ENCODE measurements around the gene SH3D21.

Gene SH3D21

GRCh38 chr1:36304521-36304920 lies 1.6 kb upstream of the SH3D21 start:
- no peak for DNase-seq

DNA sequence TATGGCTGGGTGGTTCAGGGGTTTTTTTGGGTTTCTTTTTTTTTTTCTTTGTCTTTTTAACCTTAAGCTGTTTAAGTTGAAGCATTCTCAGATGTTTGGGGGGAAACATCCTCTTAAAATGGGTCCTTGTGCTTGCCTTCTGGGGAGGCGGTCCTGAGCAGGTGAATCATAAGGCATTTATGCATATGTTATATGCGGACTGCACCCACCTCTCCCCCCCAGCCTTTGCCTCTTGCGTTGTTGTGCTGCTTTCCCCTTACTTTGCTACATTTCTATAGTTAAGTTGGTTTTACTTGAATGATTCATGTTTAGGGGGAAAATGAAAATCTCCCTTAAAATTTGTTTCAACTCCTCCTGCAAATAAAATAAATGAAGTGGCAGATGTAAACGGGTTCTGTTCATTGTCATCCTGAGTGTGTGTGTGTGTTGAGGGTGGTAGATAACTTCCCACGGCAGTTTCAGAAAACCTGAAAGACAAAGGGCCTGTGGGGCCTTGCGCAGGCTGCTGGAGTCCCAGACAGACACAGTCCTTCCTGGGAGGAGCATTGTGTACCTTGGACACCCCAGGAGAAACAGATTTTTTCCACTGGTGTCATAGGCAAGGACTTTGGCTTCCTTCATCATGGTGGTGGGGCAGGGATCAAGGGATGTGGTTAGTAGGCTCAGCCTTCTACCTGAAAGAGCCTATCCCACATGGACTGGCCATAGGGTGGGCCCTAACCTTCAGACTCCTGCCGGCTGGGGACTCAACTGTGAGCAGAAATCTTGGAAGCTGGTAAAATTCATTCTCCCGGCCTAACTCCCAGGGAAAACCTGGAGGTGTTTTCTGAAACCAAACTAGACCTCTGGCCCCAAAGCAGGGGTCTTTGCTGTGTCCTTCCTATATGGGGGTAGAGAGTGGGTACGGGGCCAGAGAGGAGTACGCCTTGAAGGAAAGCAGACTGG lies 926 bp upstream of the SH3D21 start:
- DNase-seq: no peak

DNA sequence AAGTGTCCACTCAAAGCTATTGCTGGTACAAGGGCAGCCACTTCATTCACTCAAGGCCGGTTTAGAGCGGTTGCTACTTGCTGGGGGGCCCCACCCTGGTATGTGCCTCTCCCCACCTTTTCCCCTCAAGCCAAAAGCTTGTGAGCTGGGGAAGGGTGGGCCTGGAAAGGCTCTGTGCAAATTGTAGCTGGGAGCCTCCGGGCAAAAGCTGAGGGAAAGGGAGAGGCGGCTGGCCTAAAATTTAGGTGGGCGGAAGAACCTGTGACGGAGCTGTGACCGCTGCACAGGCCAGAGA lies 306 bp upstream of the SH3D21 start:
- no peak for DNase-seq

- peak; percentile 72 to 75 for DNase-seq
Measured at GRCh38 chr1:36306902-36307456, 811 bp downstream of the SH3D21 start.

DNA sequence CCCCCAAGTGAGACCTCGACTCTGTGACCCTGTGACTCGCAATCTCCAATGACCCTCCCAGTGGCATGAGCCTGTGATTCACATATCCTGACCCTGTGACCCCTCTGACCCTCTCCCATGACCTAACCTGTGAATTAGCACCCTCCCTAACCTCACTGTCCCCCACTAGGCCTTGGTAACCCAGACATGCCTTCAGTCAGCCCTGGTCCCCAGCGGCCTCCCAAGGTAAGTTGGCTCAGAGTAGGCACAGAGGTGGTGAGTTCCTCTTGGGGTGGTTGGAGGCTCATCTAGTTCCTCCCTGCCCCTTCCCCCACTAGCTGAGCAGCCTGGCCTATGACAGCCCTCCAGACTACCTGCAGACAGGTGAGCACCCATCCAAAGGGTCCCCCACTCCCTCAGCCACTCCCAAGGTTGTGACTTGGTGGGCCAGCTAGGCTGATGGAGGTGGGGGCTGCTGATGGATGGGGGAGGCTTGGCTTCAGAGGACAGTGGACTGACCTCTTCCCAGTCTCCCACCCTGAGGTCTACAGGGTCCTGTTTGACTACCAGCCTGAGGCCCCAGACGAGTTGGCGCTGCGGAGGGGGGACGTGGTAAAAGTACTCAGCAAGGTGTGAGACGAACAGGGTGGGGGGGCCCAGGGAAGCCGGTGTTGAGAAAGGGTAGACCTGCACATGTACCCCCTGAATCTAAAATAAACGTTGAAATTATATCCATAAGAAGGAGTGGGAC lies 1.6 kb downstream of the SH3D21 start:
- DNase-seq: no peak

- no peak for DNase-seq
Measured at GRCh38 chr1:36309397-36309796, 3.2 kb downstream of the SH3D21 start.

GRCh38 chr1:36320291-36320761 lies 14.2 kb downstream of the SH3D21 start:
- DNase-seq: no peak

DNA sequence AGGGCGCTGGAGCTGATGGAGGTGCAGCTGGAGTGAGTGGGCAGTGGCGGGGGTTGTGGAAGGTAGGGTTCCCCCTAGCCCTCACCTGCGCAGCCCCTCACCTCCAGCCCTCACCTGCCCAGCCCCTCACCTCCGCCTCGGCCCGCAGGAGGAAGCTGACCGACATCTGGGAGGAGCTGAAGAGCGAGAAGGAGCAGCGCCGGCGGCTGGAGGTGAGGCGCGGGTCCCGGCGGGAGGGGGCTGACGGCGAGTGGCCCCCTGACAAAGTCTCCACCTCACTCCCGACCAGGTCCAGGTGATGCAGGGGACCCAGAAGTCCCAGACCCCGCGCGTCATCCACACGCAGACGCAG lies 14.6 kb downstream of the SH3D21 start:
- no peak for DNase-seq

- DNase-seq: no peak
Measured at GRCh38 chr1:36321119-36321951, 15.2 kb downstream of the SH3D21 start.

DNA sequence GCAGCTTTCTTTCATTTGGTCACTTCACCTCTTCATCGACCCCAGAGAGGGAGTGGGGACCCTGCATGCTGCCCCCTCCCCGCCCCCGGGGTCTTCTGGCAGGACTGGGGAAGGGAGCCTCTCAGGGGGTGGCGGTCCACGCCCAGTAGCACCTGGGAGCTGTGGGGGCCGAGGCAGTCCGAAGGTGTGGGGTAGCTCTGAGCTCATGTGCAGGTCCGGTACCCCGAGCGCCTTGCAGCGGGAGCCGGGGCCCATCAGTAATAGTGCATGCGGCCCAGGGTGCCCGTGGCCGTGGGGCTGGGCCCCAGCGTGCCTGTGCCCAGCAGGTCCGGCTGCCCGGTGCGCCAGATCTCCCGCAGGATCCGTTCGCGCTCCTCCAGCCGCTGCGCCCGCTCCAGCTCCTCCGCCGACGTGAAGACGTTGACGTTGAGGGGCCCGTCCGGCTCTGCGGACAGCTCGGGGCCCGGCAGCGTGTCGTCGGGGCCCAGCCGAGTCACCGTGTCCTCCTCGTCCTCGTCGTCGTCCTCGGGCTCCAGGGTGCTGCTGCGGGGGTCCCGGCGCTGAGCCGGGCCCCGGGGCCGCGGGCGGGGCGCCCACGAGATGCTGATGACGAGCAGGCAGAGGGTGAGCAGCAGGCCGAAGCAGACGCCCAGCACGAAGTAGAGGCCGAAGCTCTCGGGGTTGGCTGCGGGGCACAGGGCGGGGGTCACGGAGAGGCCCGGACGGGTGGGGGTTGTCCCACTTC lies 16.0 kb downstream of the SH3D21 start:
- no peak for DNase-seq

DNA sequence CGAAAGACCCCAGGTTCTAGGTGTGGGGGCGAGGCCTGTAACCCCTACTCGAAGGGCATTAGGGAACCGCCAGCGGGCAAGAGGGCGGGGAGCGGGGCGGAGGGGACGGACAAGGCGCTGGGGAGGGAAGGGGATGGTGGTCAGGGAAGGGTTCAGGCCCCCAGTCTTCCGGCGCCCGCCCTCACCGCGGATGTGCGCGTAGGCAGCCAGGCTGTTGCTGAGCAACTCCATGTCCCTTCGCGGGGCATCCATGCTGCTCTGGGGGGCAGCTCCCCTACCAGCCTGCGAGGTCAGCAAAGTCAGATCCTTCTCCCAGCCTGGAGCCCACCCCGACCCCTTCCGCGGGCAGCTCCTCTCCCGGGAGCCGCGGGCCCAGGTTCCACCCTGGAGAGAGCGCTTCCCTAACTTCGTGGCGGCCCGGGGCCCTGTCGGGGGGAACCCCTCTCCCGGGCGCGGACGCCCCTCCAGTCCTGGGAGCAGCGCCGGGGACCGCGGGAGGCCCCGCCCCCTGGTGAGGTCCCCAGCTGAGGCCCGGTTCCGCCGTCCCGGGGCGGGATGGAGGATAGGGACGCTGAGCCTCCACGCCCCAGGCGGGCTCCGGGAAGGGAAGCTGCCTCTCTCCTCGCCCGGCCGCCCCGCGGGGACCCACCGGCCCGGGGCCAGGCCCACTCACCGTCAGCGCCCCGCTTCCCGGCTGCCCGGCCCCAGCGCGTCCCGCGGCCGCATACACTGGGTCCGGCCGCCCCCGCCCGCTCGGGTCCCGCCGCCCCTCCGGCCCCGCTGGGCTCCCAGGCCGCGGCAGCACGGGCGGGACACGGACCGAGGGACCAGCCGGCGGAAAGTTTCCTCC lies 16.8 kb downstream of the SH3D21 start:
- no peak for DNase-seq

DNA sequence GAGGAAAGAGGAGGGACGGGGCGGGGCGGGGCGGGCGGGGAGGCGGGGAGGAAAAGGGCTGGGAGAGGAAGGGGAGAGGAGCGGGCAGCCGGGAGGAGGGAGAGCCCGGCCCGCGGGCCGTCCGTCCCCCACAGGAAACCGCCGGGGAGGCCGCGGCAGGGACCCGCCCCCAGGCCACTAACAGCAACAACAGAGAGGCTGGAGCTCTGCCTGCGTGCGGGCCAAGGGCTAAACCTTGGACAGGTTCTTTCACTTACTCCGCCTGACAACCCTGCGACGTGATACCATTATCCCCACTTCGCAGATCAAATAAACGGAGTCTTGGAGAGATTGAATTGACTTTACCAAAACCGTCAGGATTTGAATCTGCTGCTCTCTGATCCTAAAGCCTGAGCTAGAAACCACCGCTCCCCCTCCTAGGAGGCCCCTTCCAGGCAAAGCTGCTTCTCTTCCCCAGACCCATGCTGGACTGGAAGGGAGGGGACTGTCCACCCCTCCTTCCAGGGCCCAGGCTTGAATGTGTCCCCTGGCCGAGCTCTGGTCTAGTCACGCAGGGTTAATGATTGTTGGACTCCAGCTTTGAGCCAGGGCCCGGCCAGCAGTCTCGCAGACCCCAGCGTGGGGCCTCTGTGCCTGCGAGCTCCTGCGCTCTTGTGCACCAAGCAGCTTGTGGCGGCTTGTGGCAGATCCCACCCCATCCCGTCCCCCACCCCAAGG lies 17.6 kb downstream of the SH3D21 start, which contains the start of gene EVA1B:
EVA1B (minus strand) TSS at position 10 of the 717 bp plus-strand sequence. CDS start 608 bp downstream, outside the sequence.
- peak in 1 of 2 donors; percentile 42 for DNase-seq

DNA sequence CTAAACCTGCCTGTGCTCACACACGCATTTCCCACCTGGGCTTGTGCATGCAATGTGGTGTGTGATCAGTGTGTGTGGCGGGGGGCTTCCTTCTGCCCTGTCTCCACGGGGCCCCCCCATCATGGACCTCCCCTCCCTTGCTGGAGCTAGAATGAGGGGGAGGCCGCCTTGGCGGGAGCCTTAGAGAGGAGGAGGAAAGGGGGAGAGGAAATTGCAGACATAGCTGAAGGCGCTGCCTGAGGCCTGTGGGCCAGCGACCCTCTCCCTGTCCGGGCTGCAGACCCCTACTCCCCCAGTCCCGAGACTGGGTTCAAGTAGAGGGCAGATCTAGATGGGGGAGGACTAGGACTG lies 18.2 kb downstream of the SH3D21 start:
- DNase-seq: no peak

GRCh38 chr1:36326499-36326898 lies 20.3 kb downstream of the SH3D21 start:
- DNase-seq: no peak

DNA sequence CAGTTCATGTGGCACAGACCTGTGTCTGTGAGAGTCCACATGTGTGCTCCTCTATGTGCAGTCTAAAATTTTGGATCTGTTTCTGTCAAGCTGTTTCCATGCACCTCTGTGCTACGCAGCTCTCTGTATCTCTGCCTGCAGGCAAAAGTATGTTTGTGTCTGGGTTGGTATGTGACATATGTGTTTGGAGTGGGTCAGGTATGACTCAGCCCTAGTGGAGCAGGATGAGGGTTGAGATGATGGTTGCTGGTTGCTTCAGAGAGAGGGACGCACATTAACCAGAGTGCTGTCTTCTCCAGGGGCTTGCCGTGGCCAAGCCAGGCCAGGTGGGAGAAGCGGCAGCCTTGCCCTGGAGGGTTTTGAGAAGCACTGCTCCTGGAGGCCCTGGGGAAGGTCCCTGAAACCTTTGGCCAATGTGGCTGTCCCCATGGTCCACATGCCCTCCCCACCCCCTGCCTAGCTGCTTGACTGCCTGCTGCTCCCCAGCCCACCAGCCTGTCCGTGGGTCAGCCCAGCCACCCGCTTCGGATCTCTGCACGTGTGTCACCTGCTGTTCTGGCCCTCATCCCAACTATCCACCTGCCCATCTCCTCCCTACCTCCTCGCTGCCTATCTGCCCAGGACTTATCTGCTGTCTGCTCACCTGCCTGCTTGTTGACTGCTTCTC lies 21.4 kb downstream of the SH3D21 start:
- no peak for DNase-seq

DNA sequence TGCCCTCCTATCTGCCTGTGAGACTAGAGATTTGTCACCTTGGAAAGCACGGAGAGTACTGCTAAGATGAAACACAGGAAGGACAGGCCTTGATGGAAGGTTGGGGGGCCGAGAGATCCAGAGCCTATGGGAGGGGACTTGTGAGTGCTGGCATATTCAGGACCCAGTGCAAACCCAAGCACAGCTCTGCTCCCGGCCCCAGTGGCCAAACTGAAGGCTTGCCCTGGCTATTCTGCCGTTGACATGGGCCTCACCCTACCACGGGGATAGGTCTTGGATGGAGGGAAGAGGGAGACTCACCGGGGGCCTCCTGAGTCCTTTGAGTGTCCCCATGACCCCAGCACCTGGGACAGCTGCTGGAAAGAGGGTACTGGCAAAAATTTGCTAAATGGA lies 21.9 kb downstream of the SH3D21 start:
- no peak for DNase-seq

DNA sequence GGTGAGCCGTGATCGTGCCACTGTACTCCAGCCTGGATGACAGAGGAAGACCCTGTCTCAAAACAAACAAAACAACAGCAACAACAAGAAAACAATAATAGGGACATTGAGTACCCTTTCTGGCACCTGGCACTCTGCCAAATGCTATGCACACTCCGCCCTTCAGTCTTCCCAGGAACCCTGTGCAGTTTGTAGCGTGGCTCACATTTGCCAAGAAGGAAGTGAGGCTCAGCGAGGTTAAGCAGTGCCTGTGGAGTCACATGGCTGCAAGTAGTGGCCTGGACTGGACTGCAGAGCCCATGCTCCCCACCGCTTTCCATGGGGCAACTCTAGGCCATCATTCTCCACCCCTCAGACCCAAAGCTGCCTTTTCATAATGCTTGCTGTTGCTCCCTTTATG lies 22.5 kb downstream of the SH3D21 start:
- no peak for DNase-seq

- DNase-seq: no peak
Measured at GRCh38 chr1:36329817-36330216, 23.6 kb downstream of the SH3D21 start.

DNA sequence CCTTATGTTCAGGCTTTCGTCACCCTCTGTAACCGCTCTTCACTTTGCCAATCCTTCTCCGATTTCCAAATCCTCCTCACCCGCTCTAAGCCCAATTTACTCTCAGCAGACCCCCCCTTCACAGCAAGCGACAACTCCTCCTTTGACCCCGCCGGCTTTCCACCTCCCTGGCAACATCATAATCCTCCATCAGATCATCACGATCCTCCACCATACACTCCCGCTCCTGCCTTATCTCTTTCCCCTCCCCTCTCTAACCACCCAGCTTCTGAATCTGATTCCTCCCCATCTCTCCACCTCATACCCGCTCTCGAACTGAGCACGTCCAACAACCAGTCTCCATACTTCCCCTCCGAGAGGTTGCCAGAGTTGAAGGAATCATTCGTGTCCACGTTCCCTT lies 24.8 kb downstream of the SH3D21 start:
- no peak for DNase-seq

DNA sequence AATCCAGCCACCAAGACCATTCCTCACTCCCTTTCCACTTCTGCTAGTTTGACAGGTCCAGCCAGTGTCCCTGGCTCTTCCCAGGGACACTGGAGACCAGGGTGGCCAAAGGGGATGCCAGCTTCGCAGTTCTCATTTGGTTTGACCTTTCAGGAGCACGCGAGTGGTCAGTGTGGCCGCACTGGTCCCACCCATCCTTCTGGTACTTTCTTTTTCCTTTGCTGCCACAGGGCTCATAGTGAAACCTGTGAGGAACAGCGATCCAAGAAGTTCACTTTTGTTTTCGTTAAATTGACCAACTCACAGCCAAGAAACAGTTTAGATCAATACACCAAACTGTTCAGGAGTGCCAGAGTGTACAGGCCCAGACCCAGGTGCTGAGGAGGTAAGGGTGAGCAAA lies 31.7 kb downstream of the SH3D21 start:
- DNase-seq: no peak
